ENCODE measurements around the gene SLX4IP.

Gene SLX4IP

DNA sequence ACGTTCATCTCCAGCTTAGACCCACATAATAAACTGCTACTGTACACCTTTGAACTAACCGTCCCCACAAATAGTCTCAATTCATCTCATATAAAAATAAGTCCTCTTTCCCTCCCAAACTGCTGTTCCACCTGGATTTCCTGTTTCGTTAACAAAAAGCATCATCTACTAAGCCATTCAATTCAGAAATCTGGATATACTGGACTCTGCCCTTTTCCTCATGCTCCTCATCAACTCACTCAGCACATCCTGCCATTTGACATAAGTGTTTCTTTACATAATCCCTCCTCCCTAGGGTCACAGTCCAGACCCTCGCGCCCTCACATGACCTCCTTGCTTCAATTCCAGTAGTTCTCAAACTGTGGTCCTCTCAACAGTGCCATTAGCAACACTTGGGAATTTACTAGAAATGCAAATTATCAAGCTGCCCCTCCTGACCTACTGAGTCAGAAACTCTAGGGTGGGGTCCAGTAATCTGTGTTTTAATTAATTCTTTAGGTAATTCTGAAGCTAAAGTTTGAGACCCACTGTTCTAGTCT is 5.6 kb upstream of the SLX4IP start:
- no peak for DNase-seq

DNA sequence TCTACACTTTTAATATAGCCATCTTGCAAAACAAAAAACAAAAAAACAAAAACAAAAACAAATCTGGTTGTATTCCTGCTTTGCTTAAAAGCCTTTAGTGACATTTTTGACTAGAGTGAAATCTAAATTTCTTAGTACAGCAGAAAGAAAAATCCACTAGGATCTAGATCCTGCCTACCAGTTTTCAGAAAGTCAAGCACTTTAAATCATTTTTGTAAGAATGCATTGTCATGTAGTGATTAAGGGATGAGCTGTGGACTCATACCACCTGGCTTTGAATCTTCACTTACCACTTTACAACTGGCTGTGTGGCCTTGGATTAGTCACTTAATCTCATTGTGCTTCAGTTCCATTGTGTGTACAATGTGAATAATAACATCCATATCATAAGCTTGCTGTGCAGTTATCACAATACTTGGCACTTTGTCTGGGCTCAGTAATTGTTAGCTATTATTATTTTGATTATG is 5.1 kb upstream of the SLX4IP start:
- DNase-seq: no peak

GRCh38 chr20:10430704-10431103 is 4.4 kb upstream of the SLX4IP start:
- no peak for DNase-seq

DNA sequence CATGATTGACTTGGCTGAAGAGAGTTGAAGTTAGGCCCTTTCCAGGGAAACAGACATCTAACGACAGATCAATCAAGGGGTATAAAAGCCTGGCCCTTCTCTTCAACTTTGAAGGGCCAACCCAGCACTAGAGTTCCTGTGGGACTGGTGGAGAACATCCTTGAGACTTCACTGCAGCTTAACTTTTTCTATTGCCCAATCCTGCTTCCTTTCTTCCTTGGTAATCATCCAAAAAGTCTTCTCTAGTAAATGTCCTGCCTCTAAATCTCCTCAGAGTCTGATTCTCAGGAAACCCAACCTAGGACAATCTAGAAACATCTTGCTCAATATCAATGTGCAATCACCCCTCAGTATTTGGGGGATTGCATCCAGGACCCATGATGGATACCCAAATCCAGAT is 3.0 kb upstream of the SLX4IP start:
- no peak for DNase-seq

- no peak for DNase-seq
These were observed 2.0 kb upstream of the SLX4IP start for GRCh38 chr20:10433014-10433622.

DNA sequence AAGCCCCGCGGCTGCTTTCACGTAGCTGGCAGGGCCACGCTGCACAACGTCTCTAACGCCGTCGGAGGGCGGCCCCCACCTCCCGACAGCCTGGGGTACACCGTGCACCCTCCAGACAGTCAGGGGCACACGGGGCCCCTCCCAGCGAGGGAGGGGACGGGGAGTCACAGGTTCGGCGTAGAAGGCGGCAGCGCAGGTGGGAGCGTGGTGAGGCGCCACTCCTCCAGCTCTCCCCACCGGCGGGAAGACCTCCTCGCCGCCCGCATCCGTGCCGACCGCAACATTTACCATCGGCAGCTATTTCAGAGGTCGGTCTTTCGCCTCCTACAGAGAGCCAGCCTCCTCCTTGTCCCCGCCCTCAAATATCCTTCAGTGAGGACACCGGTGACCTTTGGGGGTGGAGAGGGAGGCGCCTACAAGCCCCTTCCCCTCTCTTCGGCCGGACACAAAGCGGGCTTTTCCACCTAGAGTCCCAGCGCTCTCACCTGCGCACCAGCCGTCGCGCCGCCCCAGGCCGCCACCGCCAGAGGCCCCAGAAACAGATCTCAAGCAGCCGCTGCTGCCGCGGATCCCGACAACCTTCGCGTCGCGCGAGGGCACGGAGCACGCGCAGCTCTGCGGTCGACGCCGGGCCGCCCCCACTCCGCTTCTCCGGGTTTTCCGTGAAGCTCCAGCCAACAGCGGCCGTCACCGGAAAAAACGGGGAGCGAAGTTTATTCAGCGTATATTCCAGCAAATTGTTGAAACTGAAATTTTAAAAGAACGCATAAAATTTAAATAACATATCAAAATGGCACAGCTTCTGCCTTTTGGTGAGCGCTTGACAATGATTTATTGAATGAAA is 1.3 kb upstream of the SLX4IP start, which contains the start of gene MKKS:
MKKS (minus strand) TSS at position 600 of the 844 bp plus-strand sequence. CDS start 20,708 bp downstream, outside the sequence.
- peak; percentile 89 for DNase-seq

GRCh38 chr20:10434467-10434831 is 656 bp upstream of the SLX4IP start:
- peak; percentile 86 to 87 for DNase-seq

DNA sequence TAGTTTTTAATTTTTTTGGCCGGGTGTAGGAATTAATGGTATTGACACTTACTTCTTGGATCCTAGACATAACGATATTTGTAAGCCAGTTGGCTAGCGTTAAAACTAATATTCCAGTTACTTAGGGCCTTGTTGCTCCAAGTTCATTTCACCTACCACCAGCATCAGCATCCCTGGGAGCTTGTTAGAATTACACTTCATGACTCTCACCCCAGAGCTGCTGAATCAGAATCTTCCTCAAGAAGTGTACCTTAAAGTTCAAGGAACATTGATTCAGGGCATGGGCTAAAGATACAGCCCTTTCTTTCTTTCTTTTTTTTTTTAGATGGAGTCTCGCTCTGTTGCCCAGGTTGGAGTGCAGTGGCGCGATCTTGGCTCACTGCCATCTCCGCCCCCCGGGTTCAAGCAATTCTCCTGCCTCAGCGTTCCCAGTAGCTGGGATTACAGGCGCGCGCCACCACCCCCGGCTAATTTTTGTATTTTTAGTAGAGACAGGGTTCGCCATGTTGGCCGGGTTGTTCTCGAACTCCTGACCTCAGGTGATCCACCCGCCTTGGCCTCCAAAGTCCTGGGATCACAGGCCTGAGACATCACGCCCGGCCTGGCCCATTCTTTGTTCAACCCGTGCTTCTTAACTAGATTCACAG is 1.1 kb downstream of the SLX4IP start:
- no peak for DNase-seq

GRCh38 chr20:10438217-10438616 is 3.1 kb downstream of the SLX4IP start:
- DNase-seq: no peak

DNA sequence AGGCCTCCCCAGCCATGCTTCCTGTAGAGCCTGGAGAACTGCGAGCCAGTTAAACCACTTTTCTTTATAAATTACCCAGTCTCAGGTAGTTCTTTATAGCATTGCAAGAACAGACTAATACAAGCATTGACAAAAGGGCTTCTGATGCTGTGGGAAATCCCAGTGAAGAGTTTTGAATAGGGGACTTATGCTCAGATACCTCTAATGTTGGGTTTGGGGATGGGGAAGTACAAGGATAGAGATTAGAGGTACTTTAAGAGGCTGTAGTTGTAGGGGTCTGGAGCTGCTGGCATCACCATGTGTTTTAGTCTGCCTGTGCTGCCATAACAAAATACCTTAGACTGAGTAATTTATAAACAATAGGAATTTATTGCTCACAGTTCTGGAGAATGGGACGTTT is 8.8 kb downstream of the SLX4IP start:
- DNase-seq: no peak

- DNase-seq: no peak
These were observed 10.7 kb downstream of the SLX4IP start for GRCh38 chr20:10445758-10446157.

GRCh38 chr20:10447028-10447427 is 11.9 kb downstream of the SLX4IP start:
- peak; percentile 46 to 64 for DNase-seq

DNA sequence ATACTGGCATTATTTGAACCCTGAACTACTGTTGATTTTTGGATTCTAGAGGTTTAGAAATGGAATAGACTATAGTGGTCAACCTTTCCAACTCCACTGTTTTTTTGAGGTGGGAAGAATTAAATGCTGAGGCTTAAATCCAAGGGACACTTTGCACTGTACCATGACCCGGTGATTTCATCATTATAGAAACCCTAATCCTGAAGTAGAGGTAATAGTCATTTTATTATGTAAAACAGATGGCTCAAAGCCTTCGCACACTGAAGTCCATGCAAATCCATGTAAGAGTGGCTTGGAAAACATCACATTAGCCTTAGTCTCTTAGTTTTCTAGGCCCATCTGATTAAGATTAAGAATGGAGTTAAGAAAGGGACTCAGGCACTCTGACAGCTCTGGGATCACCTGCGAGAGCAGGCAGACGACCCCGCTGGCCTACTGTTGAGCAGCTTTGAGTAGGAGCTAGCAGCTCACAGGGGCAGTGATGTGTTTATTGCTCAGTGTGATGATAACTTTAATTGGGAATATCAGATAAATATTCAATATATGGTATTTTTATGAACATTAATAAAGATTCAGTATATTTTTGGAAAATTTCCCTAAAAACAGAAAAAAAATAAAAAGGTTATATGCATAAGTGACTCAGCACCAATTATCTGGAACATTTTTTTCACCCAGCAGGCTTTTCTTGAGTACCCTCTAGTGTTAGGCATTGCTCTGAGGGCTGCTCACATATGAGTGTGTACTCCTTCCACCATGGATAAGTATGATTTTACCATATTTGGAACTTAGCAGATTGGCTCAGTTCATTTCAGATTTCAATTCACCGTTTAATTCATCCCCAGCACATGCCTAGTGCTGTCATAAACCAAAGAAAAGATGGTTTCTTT is 13.4 kb downstream of the SLX4IP start:
- DNase-seq: no peak

GRCh38 chr20:10449270-10449669 is 14.2 kb downstream of the SLX4IP start:
- DNase-seq: no peak

DNA sequence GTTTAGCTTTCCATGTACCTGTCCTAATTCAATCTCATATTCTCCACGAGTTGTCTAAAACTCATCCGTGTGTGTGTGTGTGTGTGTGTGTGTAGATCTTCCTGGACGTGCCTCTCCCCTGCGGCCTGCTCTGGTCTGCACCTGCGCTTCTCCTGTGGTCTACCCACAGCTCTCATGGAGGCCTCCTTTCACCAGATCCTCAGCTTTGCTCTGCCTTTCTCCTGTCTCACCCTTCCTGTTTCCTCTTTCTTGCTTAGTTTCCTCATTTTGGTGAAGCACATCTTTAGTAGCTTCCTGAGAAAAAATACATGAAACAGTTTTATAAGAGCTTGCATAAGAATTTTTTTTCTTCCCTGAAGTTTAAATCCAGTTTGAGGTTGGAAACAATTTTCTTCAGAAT is 18.1 kb downstream of the SLX4IP start:
- peak; percentile 33 to 50 for DNase-seq

DNA sequence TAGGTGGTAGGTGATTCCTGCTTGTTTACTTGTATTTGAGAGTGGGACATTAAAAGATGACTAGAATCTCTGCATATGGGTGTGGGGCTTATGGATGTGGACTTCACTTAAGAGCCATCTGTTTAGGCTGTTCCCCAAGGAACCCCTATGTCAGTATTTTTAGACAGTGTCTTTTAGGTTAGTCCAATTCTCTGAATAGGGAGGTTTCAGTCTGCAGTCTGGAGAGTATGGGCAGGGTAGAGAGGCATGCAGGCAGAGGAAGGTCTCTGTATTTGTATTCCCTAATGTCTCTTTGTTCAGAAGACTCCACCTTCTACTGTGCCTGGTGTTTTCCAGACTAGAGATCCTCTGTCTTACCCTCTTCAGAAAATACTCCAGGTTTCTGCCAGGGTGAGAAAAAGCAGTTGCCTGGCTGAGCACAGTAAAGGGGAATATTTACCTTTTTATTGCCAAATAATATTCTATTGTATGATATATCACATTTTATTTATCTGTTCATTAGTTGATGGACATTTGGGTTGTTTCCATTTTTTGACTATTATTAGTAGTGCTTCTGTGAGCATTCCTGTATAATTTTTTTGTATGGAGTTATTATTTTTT is 19.1 kb downstream of the SLX4IP start:
- DNase-seq: no peak

DNA sequence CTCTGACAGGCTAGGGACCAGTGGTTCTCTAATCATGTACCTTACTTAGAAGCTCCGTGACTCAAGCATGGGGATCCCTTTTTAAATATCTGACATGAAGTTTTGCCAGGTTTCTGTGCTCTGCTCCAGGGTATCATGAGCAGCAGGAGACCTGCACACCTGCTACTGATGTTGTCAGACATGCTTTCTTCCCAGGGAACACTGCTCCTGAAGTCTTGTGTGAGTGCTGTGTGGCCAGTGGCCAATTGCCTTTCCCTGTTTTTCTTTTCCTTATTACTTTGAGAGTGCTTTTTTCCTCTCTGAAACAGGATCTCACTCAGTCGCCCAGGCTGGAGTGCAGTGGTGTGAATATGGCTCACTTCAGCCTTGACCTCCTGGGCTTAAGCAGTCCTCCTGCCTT is 26.4 kb downstream of the SLX4IP start:
- DNase-seq: no peak

DNA sequence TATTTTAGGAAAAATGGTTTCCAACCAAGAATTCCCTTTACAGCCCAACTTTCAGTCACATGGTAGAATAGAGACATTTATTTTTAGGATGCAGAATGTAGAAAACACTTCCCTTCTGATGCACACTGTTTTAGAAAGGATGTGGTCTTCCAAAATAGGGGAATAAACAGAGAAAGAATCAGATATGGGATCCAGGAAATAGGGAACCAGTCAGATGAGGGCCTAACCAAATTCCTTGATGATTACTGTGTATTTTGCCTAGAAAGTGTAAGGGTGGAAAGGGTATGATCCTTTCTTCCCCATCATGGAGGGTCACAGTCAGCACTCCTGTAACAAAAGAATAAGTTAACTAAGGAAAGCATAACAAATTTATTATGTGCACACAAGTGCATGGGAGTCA is 27.4 kb downstream of the SLX4IP start:
- DNase-seq: no peak

- DNase-seq: no peak
These were observed 28.5 kb downstream of the SLX4IP start for GRCh38 chr20:10463622-10464021.

GRCh38 chr20:10465135-10465534 is 30.0 kb downstream of the SLX4IP start:
- no peak for DNase-seq

DNA sequence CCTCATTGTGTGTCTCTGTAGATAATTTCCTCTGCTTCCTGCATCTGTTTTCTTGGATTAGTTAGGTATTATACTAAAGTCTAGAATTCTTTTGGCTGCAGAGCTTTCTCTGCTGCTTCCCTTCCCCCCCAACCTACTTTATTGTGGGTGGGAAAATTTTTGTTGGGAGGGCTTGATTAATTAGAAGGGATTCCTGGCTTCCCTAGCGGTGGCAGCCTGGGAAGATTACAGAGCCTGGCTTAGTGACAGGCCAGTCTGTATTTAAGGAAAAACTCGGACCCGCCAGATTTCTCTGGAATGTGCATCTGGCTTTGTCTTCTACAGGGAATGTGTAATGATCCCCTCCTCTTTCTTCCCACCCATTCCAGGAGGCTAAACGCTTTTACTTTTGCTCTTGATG is 31.2 kb downstream of the SLX4IP start:
- no peak for DNase-seq

- no peak for DNase-seq
These were observed 31.8 kb downstream of the SLX4IP start for GRCh38 chr20:10466855-10467254.

All from CD4-positive, alpha-beta T cell treated with Interleukin-1 beta for 1 hour (primary cell).